ENCODE measurements around the gene ANKRD34A. TPM values are rescaled to one million over a fixed set of nuclear protein-coding genes. Genes with fewer than 3 reads are reported as not detected.

ANKRD34A gene
- total and polyA plus RNA-seq, 2 of the 13 experiments (the other 11 are each of a cell fraction or from before 2014, with no cell fraction given) = 0.05 to 0.07 TPM

DNA sequence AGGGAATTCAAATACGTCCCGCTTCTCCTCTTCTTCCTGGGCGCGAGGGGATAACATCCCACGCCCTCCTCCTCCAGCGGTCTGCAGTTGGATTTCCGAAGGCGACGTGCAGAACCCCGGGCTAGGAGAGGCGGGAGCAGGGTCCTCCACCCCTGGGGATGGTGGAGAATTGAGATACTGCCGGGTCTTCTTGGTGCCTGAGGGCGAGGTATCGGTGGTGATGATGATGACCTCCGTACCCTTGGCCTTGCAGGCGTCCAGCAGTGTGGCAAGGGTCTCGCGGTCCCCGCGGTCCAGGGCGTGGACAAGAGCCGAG, 3.3 kb downstream of the ANKRD34A start (continued):
- TF ChIP-seq, protein P1, sequence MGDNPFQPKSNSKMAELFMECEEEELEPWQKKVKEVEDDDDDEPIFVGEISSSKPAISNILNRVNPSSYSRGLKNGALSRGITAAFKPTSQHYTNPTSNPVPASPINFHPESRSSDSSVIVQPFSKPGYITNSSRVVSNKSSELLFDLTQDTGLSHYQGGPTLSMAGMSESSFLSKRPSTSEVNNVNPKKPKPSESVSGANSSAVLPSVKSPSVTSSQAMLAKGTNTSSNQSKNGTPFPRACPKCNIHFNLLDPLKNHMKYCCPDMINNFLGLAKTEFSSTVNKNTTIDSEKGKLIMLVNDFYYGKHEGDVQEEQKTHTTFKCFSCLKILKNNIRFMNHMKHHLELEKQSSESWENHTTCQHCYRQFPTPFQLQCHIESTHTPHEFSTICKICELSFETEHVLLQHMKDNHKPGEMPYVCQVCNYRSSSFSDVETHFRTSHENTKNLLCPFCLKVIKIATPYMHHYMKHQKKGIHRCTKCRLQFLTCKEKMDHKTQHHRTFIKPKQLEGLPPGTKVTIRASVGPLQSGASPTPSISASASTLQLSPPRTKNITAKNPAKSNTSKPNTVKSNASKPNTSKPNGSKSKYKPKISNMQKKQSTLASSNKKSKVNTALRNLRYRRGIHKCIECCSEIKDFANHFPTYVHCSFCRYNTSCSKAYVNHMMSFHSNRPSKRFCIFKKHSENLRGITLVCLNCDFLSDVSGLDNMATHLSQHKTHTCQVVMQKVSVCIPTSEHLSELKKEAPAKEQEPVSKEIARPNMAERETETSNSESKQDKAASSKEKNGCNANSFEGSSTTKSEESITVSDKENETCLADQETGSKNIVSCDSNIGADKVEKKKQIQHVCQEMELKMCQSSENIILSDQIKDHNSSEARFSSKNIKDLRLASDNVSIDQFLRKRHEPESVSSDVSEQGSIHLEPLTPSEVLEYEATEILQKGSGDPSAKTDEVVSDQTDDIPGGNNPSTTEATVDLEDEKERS (CRISPR knock-in tag; IDR thresholded peaks at IDR 0.05) = 0 out of 2 replicates have a peak, but pooled peaks have one; percentile 1
- no peak for TF ChIP-seq ZNF335 (CRISPR knock-in tag; IDR thresholded peaks at IDR 0.05)
- TF ChIP-seq ADNP (CRISPR knock-in tag; IDR thresholded peaks at IDR 0.05) = no peak
- TF ChIP-seq, protein P2, sequence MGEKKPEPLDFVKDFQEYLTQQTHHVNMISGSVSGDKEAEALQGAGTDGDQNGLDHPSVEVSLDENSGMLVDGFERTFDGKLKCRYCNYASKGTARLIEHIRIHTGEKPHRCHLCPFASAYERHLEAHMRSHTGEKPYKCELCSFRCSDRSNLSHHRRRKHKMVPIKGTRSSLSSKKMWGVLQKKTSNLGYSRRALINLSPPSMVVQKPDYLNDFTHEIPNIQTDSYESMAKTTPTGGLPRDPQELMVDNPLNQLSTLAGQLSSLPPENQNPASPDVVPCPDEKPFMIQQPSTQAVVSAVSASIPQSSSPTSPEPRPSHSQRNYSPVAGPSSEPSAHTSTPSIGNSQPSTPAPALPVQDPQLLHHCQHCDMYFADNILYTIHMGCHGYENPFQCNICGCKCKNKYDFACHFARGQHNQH (CRISPR knock-in tag; IDR thresholded peaks at IDR 0.05) = no peak
- no peak for TF ChIP-seq PHF5A (CRISPR knock-in tag; IDR thresholded peaks at IDR 0.05; ENCODE audit: low read depth, unreplicated experiment)
- no peak for TF ChIP-seq ZC3H13 (CRISPR knock-in tag; IDR thresholded peaks at IDR 0.05)
- no peak for TF ChIP-seq MED8 (CRISPR knock-in tag; IDR thresholded peaks at IDR 0.05; ENCODE audit: insufficient replicate concordance)
- no peak for TF ChIP-seq EP300 (IDR thresholded peaks at IDR 0.05; ENCODE audit: low read depth in 2 of 2, low read length in 2 of 2)
- TF ChIP-seq EP300 (CRISPR knock-in tag; IDR thresholded peaks at IDR 0.05; ENCODE audit: borderline replicate concordance) = no peak
- TF ChIP-seq ZNF891 (CRISPR knock-in tag; IDR thresholded peaks at IDR 0.05) = no peak
- peak; percentile 64; the same call in 1 of the 2 replicates for TF ChIP-seq ZNF343 (CRISPR knock-in tag; IDR thresholded peaks at IDR 0.05)
- no peak for TF ChIP-seq ZNF776 (CRISPR knock-in tag; IDR thresholded peaks at IDR 0.05)
- TF ChIP-seq PAX8 (CRISPR knock-in tag; IDR thresholded peaks at IDR 0.05; ENCODE audit: borderline replicate concordance) = no peak
- 0 out of 2 replicates have a peak, but pooled peaks have one; percentile 40 for TF ChIP-seq NFIB (CRISPR knock-in tag; IDR thresholded peaks at IDR 0.05; ENCODE audit: borderline replicate concordance)
- TF ChIP-seq ATF7 (IDR thresholded peaks at IDR 0.05) = no peak
- TF ChIP-seq ATF7 (CRISPR knock-in tag; IDR thresholded peaks at IDR 0.05) = no peak
- TF ChIP-seq PHB2 (IDR thresholded peaks at IDR 0.05; ENCODE audit: partially characterized antibody) = no peak
- TF ChIP-seq, protein P3, sequence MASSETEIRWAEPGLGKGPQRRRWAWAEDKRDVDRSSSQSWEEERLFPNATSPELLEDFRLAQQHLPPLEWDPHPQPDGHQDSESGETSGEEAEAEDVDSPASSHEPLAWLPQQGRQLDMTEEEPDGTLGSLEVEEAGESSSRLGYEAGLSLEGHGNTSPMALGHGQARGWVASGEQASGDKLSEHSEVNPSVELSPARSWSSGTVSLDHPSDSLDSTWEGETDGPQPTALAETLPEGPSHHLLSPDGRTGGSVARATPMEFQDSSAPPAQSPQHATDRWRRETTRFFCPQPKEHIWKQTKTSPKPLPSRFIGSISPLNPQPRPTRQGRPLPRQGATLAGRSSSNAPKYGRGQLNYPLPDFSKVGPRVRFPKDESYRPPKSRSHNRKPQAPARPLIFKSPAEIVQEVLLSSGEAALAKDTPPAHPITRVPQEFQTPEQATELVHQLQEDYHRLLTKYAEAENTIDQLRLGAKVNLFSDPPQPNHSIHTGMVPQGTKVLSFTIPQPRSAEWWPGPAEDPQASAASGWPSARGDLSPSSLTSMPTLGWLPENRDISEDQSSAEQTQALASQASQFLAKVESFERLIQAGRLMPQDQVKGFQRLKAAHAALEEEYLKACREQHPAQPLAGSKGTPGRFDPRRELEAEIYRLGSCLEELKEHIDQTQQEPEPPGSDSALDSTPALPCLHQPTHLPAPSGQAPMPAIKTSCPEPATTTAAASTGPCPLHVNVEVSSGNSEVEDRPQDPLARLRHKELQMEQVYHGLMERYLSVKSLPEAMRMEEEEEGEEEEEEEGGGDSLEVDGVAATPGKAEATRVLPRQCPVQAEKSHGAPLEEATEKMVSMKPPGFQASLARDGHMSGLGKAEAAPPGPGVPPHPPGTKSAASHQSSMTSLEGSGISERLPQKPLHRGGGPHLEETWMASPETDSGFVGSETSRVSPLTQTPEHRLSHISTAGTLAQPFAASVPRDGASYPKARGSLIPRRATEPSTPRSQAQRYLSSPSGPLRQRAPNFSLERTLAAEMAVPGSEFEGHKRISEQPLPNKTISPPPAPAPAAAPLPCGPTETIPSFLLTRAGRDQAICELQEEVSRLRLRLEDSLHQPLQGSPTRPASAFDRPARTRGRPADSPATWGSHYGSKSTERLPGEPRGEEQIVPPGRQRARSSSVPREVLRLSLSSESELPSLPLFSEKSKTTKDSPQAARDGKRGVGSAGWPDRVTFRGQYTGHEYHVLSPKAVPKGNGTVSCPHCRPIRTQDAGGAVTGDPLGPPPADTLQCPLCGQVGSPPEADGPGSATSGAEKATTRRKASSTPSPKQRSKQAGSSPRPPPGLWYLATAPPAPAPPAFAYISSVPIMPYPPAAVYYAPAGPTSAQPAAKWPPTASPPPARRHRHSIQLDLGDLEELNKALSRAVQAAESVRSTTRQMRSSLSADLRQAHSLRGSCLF (CRISPR knock-in tag; IDR thresholded peaks at IDR 0.05; ENCODE audit: borderline replicate concordance) = no peak
- TF ChIP-seq ZNF160 (CRISPR knock-in tag; IDR thresholded peaks at IDR 0.05) = no peak
- TF ChIP-seq, protein P4, sequence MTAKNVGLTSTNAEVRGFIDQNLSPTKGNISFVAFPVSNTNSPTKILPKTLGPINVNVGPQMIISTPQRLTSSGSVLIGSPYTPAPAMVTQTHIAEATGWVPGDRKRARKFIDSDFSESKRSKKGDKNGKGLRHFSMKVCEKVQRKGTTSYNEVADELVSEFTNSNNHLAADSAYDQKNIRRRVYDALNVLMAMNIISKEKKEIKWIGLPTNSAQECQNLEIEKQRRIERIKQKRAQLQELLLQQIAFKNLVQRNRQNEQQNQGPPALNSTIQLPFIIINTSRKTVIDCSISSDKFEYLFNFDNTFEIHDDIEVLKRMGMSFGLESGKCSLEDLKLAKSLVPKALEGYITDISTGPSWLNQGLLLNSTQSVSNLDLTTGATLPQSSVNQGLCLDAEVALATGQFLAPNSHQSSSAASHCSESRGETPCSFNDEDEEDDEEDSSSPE (CRISPR knock-in tag; IDR thresholded peaks at IDR 0.05) = no peak
